Stimulated activated memory B cell treated with anti-CD40 and anti-IgM and Interleukin-4, amounts not matched to agents 10 μg/mL and 1 μg/mL and 100 μg/mL, for 72 hours (primary cell): ENCODE measurements around the gene FBXO36.

Experiments used
- ATAC-seq: fragments of 150-1000 bp; cut with Tn5 transposase; 2 replicates; pipeline ENCODE4 v1.10.0; 2021
- H3K27ac Mint-ChIP-seq: one replicate; pipeline ENCODE4 v1.8.0; 2022; ENCODE audit warnings: mild to moderate bottlenecking, mixed read lengths
- H3K27me3 Mint-ChIP-seq: one replicate; pipeline ENCODE4 v1.8.0; 2022; ENCODE audit warnings: mixed read lengths
- H3K36me3 Mint-ChIP-seq: one replicate; pipeline ENCODE4 v1.8.0; 2022; ENCODE audit warnings: mixed read lengths
- H3K4me1 Mint-ChIP-seq: one replicate; pipeline ENCODE4 v1.8.0; 2022; ENCODE audit warnings: mixed read lengths
- H3K4me3 Mint-ChIP-seq: one replicate; pipeline ENCODE4 v1.8.0; 2022; ENCODE audit warnings: mild to moderate bottlenecking, moderate library complexity, mixed read lengths
- H3K9me3 Mint-ChIP-seq: one replicate; pipeline ENCODE4 v1.8.0; 2022; ENCODE audit warnings: mixed read lengths

Gene FBXO36, protein sequence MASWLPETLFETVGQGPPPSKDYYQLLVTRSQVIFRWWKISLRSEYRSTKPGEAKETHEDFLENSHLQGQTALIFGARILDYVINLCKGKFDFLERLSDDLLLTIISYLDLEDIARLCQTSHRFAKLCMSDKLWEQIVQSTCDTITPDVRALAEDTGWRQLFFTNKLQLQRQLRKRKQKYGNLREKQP

DNA sequence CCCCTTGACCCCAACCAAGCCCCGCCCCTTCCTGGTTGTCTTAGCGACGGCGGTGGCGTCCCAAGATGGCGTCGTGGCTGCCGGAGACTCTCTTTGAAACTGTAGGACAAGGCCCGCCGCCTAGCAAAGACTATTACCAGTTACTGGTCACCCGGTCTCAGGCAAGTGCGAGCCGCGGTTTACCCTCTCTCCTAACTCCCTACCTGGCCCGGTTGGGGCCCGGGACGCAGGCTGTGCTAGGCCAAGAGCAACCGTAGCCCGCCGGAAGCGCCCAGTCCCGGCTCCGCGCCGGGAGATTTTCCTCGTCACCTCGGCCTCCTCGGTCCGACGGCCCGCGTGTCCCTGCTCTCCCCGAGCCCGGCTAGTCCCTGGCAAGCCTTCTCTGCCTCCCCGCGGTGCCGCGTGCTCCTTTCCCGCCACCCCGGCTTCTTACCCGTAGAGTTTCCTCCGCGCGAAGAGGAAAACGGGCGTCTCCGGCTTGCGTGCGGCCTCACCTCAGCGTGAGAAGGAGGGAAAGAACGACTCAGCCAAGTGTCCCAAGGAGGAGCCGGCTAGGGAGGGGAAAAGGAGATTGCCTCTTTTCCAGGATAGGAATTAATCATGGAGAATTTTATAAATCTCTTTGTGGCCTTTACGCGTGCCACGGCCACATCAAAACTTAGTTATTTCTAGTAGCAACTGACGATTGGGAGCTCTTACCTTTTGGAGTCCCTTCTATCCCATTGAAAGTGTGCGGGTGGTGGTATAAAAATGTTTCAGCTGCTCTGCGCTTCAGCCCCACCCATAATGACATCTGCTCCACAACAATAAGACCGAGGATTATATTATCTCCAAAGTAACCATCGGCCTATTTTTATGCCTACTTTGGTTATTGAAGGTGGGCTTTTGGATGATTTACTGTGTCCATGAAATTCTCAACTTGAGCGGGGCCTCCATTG, at the start of gene FBXO36:
Gene FBXO36 (plus strand): TSS at position 55 of the 938 bp plus-strand sequence. CDS start 11 bp downstream, at position 66.
- H3K27ac Mint-ChIP-seq = peak within 1 kb of the TSS; percentile 93
- peaks cover 4% of the 10 kb centered on the region for H3K36me3 Mint-ChIP-seq
- peak; percentile 87 for ATAC-seq
- H3K9me3 Mint-ChIP-seq = no peaks in the 10 kb centered on the region
- peak within 1 kb of the TSS; percentile 98 for H3K4me3 Mint-ChIP-seq
- H3K27me3 Mint-ChIP-seq = no peaks in the 10 kb centered on the region
- H3K4me1 Mint-ChIP-seq = peaks cover 23% of the 10 kb centered on the region

DNA sequence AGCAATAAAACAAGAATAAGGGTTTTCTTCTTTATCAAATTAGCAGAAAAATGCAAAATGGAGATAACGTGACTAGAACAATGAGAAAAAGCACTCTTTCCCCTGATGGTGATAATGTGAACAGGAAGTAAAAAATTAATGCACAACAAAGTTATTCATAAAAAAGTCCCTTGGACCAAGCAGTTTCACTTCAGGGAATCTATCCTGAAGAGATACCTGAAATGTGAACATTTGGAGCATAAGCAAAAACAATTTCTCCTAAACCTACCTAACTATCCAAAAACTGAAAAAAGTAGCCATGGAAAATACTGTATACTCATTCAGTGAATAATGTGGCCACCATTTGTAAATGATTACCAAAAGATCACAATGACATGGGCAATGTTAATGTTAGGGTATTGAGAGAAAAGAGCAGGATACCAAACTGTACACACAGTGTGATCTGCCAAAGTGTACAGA, 49.2 kb upstream of the FBXO36 start:
- H3K36me3 Mint-ChIP-seq = peaks cover 52% of the 10 kb centered on the region
- H3K9me3 Mint-ChIP-seq = no peaks in the 10 kb centered on the region

DNA sequence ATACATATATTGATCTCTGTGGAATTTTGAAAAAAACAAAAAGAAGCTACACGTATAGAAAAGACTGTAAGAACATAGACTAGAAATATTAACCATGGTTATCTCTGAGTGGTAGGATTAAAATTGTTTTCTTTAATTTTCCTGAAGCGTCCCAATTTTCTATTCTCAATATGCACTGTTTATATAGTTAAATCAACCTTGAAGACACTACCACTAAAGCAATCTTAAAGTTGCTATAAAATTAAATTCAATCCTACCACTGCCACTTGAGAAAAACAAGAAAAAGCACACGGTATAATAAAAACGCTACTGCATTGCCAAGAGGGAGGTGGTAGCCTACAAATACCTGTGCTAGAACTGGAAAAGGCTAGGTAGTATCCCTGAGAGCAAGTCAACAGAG, 47.7 kb upstream of the FBXO36 start:
- Mint-ChIP-seq H3K9me3 (no peaks in the 10 kb centered on the region), H3K36me3 (peaks cover 46% of the 10 kb centered on the region), H3K27ac (no peak overlapping the region), H3K4me3 (no peak overlapping the region), H3K27me3 (no peaks in the 10 kb centered on the region), H3K4me1 (peaks cover 40% of the 10 kb centered on the region)
- ATAC-seq = no peak

More for the DNA sequence above, 49.2 kb upstream of the FBXO36 start:
- no peaks in the 10 kb centered on the region for H3K27me3 Mint-ChIP-seq
- H3K4me1 Mint-ChIP-seq = peaks cover 55% of the 10 kb centered on the region
- H3K27ac Mint-ChIP-seq = peak overlapping the region; percentile 70
- H3K4me3 Mint-ChIP-seq = no peak overlapping the region
- ATAC-seq = peak; percentile 57

DNA sequence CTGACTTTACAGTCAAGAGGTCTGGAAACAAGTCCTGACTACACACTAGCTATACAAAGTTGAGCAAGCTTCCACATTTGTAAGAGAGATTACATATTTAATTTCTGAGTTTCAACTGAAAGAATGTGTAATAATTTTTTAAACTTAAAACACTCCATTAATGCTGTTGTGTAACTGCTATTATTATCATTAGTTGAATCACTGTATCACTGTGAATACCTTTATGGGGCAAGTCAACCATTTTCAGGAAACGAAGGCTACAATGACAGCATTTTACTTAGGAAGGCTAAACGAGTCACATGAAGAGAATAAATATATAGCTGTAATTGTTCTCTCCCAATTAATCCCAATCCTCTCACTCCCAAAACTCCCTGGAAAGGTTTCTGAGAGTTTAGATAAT, 46.8 kb upstream of the FBXO36 start:
- H3K36me3 Mint-ChIP-seq = peaks cover 44% of the 10 kb centered on the region
- ATAC-seq = no peak
- no peak overlapping the region for H3K4me3 Mint-ChIP-seq
- no peak overlapping the region for H3K27ac Mint-ChIP-seq
- H3K9me3 Mint-ChIP-seq = no peaks in the 10 kb centered on the region
- no peaks in the 10 kb centered on the region for H3K27me3 Mint-ChIP-seq
- H3K4me1 Mint-ChIP-seq = peaks cover 32% of the 10 kb centered on the region

DNA sequence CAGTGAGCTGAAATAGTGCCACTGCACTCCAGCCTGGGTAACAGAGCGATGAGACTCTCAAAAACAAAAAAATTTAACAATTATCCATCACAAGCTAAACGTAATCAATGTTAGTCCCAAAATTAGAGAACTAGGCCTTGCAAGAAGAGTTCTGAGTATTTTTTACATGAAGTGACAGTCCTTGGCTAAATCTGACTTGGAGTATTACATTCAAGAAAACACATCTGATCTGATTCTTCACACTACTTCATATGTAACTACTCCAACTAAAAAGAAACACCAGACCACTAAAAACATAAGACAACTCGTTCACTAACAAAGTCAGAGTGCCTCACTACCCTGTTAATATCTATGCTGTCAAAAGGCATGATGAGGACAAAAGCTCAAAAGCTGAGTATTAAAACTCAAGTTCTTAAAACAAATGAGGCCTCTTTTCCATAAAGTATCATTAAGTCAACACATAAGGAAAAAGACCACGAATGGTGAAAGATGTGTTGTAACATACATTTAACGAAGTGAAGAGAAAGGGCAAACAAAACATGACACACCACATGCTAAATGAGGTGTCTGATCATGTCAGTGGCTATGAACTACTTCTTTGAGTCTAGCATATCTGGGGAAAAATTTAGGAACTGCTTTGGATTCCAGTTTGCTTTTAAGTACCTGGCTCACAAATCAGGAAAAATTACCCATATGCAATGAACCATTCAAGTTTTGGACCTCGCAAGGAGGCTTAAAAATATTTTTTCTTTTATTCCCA, 42.9 kb upstream of the FBXO36 start:
- H3K4me1 Mint-ChIP-seq = peaks cover 17% of the 10 kb centered on the region
- no peak overlapping the region for H3K4me3 Mint-ChIP-seq
- ATAC-seq = no peak
- no peaks in the 10 kb centered on the region for H3K27me3 Mint-ChIP-seq
- H3K36me3 Mint-ChIP-seq = peaks cover 28% of the 10 kb centered on the region
- H3K9me3 Mint-ChIP-seq = no peaks in the 10 kb centered on the region
- no peak overlapping the region for H3K27ac Mint-ChIP-seq

DNA sequence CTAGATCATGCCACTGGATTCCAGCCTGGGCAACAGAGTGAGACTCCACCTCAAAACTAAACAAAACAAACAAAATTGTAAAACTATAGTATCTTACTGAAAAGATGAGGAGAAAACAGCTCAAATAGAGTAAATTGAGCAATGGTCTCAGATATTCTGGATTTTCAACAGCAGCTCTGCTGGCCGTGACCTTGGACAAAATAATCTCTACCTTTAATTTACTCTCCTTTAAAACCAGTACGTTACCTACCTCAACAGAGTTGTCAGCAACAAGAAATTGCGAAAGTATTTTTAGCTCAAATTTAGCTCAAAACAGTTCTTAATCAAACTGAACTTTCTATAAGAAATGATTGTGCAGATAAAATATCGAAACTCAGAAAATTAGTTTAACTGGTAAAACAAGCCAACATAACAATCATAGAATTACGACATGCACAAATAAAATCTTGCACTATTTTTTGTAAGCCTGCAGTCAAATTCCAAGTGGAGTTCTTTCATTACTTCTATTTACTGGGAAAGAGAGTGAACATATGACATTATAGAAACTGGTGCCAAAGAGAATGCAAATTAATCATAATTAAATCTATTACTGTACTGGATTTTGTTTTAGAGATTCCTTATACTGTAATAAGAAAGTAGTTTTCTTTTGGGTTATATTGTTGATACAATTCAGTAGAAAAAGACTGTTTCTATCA, 41.3 kb upstream of the FBXO36 start:
- H3K36me3 Mint-ChIP-seq = peaks cover 23% of the 10 kb centered on the region
- peaks cover 21% of the 10 kb centered on the region for H3K4me1 Mint-ChIP-seq
- no peaks in the 10 kb centered on the region for H3K27me3 Mint-ChIP-seq
- ATAC-seq = no peak
- no peak overlapping the region for H3K4me3 Mint-ChIP-seq
- no peak overlapping the region for H3K27ac Mint-ChIP-seq
- H3K9me3 Mint-ChIP-seq = no peaks in the 10 kb centered on the region

DNA sequence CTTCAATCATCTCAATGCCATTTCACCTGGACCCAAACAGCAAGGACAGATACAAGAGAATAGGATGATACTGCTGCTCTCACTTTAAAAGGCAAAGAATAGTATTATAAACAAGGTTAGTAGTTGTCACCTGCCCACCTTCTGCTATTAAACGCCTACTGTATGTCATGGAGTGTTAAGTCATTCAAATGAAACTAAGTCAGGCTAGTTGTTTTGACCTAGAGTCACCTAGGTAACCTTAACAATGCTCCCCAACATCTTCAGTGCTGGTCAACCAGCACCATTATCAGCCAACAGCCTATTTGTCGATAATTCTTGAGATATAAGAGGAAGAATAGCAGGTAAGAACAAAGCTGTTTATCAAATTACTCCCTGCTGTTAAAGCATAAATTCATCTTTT, 39.7 kb upstream of the FBXO36 start:
- Mint-ChIP-seq H3K27ac (no peak overlapping the region), H3K27me3 (no peaks in the 10 kb centered on the region), H3K4me1 (peaks cover 22% of the 10 kb centered on the region), H3K36me3 (peaks cover 20% of the 10 kb centered on the region), H3K9me3 (no peaks in the 10 kb centered on the region), H3K4me3 (no peak overlapping the region)
- ATAC-seq = no peak

DNA sequence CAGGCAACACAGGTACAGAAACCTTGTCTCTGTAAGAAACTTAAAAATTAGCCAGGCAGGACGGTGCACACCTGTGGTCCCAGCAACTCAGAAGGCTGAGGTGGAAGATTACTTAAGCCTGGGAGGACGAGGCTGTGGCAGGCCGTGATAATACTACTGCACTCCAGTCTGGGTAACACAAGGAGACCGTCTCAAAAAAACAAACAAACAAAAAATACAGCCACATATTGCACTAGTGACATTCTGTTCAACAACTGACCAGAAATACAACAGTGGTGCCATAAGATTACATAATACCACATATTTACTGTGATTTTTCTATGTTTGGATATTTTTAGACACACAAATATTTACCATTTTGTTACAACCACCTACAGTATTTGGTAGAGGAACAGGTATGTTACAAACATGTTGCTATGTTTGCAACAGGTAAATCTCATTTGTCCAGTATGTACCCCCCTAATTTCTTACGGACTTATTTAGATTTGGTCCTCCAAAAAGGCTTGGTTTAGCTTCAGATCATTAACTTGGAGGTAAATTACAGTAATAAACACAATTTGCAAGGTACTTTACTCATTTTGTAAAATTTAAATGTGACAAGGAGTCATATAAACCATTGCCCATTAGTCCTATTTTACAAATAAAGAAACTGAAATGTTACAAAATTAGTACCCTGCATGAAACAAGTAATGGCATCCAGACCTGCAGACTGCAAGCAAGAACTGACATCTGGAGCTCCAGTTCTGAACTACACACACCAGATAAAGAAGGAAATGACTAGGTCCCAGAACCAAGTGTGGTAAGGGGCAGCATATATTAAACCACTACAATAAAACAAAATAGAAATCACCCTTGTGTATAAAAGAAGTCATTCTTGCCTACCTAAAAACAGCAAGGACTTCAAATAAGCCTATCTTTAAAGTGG, 37.3 kb upstream of the FBXO36 start:
- H3K4me3 Mint-ChIP-seq = no peak overlapping the region
- H3K36me3 Mint-ChIP-seq = peaks cover 22% of the 10 kb centered on the region
- ATAC-seq = no peak
- H3K9me3 Mint-ChIP-seq = no peaks in the 10 kb centered on the region
- H3K27ac Mint-ChIP-seq = peak overlapping the region; percentile 37
- no peaks in the 10 kb centered on the region for H3K27me3 Mint-ChIP-seq
- peaks cover 38% of the 10 kb centered on the region for H3K4me1 Mint-ChIP-seq

DNA sequence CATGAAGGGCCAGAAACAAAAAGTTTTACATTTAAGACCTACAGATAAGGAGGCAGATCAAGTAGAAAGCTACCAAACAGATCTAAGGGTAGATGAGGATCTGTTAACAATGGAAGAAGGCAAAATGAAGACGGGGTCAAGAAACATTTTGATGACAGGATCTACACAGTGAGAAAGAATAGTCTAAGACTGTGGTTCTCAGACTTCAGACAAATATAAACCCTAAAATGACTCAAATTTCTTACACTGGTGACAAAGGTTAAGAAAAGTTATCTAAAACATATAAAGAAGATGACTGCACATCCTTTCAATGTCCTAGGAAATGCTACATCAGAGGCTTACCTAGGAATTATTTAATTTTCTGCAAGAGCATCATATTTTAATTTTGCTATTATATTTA, 34.9 kb upstream of the FBXO36 start:
- Mint-ChIP-seq H3K27me3 (no peaks in the 10 kb centered on the region), H3K9me3 (no peaks in the 10 kb centered on the region), H3K4me1 (peaks cover 46% of the 10 kb centered on the region), H3K4me3 (no peak overlapping the region), H3K36me3 (peaks cover 25% of the 10 kb centered on the region), H3K27ac (no peak overlapping the region)
- ATAC-seq = no peak

DNA sequence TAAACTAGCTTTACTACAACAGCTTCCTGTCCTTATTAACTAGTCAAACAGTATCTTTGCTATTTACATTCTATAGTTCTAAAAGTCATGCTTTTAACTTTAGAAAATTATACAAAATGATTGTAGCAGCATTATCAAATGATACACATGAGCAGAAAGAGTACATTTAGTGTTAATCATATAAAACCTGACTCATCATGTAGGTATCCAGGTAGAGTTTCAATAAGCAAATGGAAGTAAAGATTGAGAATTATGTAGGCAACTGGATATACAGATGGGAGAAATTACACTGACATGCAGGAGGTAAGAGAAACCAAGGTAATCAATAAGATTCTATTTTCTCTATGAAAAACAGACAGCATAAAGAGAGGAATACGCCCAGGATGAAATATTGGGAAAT, 34.3 kb upstream of the FBXO36 start:
- Mint-ChIP-seq H3K4me3 (no peak overlapping the region), H3K36me3 (peaks cover 29% of the 10 kb centered on the region), H3K9me3 (no peaks in the 10 kb centered on the region), H3K27ac (no peak overlapping the region), H3K27me3 (no peaks in the 10 kb centered on the region), H3K4me1 (peaks cover 48% of the 10 kb centered on the region)
- no peak for ATAC-seq

DNA sequence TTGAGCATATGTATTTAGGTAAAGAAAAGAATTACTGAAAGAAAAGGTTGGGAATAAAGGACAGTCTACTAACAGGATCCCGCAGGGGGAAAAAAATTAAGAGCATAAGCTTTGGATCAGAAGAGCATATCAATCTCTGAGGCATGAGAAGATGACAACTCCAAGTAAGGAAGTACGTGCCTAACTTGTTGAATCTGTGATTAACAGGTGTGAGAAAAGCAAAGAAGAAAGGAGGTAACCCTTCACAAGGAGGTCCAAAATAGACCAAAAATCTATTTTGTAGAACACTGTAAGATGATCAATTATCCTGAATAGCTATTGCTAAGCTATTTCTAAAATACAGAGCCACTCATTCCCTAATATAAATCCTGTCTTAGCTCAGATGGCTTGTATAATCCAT, 33.3 kb upstream of the FBXO36 start:
- Mint-ChIP-seq H3K27me3 (no peaks in the 10 kb centered on the region), H3K4me3 (no peak overlapping the region), H3K4me1 (peaks cover 51% of the 10 kb centered on the region), H3K27ac (no peak overlapping the region), H3K9me3 (no peaks in the 10 kb centered on the region), H3K36me3 (peaks cover 39% of the 10 kb centered on the region)
- ATAC-seq = no peak

DNA sequence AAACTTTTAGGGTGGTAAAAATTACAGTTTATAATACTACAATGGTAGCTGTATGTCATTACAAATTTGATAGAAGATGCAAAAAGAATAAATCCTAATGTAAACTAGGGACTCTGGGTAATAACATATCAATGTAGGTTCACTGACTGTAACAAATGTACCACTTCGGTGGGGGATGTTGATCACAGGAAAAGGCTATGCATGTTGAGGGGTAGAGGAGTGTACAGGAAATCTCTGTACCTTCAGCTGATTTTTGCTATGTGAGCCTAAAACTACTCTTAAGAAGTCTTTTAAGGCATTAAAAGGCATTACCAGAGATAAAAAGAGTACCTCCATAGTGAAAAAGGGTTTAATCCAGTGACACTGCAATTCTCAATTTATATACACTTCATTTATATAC, 25.4 kb upstream of the FBXO36 start:
- H3K36me3 Mint-ChIP-seq = peaks cover 43% of the 10 kb centered on the region
- H3K4me3 Mint-ChIP-seq = no peak overlapping the region
- ATAC-seq = no peak
- H3K4me1 Mint-ChIP-seq = peaks cover 56% of the 10 kb centered on the region
- no peaks in the 10 kb centered on the region for H3K9me3 Mint-ChIP-seq
- H3K27me3 Mint-ChIP-seq = no peaks in the 10 kb centered on the region
- H3K27ac Mint-ChIP-seq = no peak overlapping the region

DNA sequence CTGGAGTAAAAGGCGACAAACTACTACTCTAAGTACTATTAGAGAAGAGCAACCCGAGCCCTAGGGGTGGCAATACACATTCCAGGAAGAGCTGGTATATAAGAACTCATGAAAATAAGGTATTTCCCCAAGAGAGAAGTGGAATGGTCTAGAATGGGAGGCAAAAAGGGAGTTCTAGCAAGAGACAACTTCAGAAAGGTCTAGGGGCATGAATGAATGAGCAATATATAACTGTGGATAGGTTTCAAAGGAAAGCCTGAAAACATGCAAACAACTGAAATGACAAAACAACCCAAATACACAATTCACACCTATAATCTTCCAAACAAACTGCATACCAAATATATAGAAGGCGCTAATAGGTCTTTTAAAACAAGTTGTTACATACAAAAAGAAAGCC, 22.7 kb upstream of the FBXO36 start:
- no peak for ATAC-seq
- Mint-ChIP-seq H3K27me3 (no peaks in the 10 kb centered on the region), H3K27ac (no peak overlapping the region), H3K36me3 (peaks cover 30% of the 10 kb centered on the region), H3K4me1 (peaks cover 47% of the 10 kb centered on the region), H3K9me3 (no peaks in the 10 kb centered on the region), H3K4me3 (no peak overlapping the region)

DNA sequence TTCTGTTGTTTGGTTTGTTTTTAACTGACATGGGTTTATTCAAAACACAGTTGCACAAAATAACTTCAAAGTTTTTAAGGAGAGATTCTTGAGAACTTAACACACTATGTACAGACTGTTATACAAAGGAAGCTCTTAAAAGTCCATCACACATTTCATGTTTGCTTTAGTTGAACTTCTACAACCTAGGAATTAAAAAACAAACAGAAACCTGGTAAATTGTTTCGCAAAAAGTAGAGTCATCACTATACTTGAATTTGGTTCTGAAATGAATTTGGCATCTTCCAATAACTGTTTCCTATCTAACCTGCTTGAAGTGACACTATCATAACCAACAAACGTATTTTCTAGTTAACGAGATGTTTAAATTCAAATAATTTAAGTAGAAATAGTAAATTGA, 22.3 kb upstream of the FBXO36 start:
- H3K36me3 Mint-ChIP-seq = peaks cover 30% of the 10 kb centered on the region
- no peak overlapping the region for H3K4me3 Mint-ChIP-seq

More for the DNA sequence above, 22.3 kb upstream of the FBXO36 start:
- Mint-ChIP-seq H3K9me3 (no peaks in the 10 kb centered on the region), H3K27ac (no peak overlapping the region), H3K27me3 (no peaks in the 10 kb centered on the region), H3K4me1 (peaks cover 47% of the 10 kb centered on the region)
- ATAC-seq = no peak
